Lung (tissue), 12 donors: ENCODE measurements around the gene AMACR. TPM values are rescaled to one million over a fixed set of nuclear protein-coding genes. Genes with fewer than 3 reads are reported as not detected.
"Not testable (repeated sequence)": the region's sequence is repeated elsewhere in the genome, so short reads cannot be mapped to it uniquely, and the experiment has no call there.

Experiments
- ATAC-seq: fragments of 200-7000 bp; cut with Tn5 transposase; one replicate; pipeline ENCODE4 v1.9.1; 2020; ENCODE audit warnings: moderate number of reproducible peaks; ENCODE audit not compliant: insufficient read depth, low FRiP score
- DNase-seq, 3 donors: peaks; one replicate each; pipeline ENCODE4 v3.0.0-alpha.2; 2013 to 2017
- H3K27ac ChIP-seq, 2 donors: one replicate each; pipeline ENCODE4 v1.5.1; 2013; ENCODE audit warnings: mild to moderate bottlenecking in 2 of 2, moderate library complexity in 2 of 2, control low read depth in 1 of 2, inconsistent platforms in 1 of 2, low read depth in 1 of 2, low read length in 1 of 2
- H3K27me3 ChIP-seq, 3 donors: one replicate each; pipeline ENCODE4 v1.5.1; 2013; ENCODE audit warnings: low read length in 2 of 3; ENCODE audit not compliant: control insufficient read depth in 3 of 3, insufficient read depth in 3 of 3
- H3K36me3 ChIP-seq, 4 donors: one replicate each; pipeline ENCODE4 v1.5.1; 2013; ENCODE audit warnings: low read length in 4 of 4, mild to moderate bottlenecking in 1 of 4, moderate library complexity in 1 of 4; ENCODE audit not compliant: control insufficient read depth in 4 of 4, insufficient read depth in 4 of 4
- H3K4me1 ChIP-seq, 5 donors: one replicate each; pipeline ENCODE4 v1.5.1; 2013; ENCODE audit warnings: low read length in 5 of 5, mild to moderate bottlenecking in 2 of 5, moderate library complexity in 1 of 5; ENCODE audit not compliant: control insufficient read depth in 5 of 5, insufficient read depth in 5 of 5
- H3K4me3 ChIP-seq: one replicate; pipeline ENCODE4 v1.5.1; 2013; ENCODE audit warnings: mild to moderate bottlenecking, control low read depth, moderate library complexity
- H3K9ac ChIP-seq, 2 donors: one replicate each; pipeline ENCODE4 v1.5.1; 2013; ENCODE audit warnings: low read length in 2 of 2, control low read depth in 1 of 2; ENCODE audit not compliant: insufficient read depth in 1 of 2
- H3K9me3 ChIP-seq, 4 donors: one replicate each; pipeline ENCODE4 v1.5.1; 2013; ENCODE audit warnings: low read length in 3 of 4, mild to moderate bottlenecking in 1 of 4, moderate library complexity in 1 of 4; ENCODE audit not compliant: control insufficient read depth in 4 of 4, insufficient read depth in 3 of 4
- CTCF ChIP-seq: IDR thresholded peaks from 2 replicates; pipeline ENCODE4 v1.5.1; 2012; ENCODE audit warnings: mild to moderate bottlenecking; ENCODE audit errors: control extremely low read depth, extremely low read depth
- WGBS, 2 donors: extraction: QIAGEN DNeasy Blood & Tissue Kit; methylation state at CpG; one replicate each; pipeline ENCODE4 v1.1.7; 2013; 5-methylcytosine and 5-hydroxymethylcytosine counted together
- polyA plus RNA-seq, 2 donors: library from polyadenylated mRNA; stranded (reverse); fragments of 200-250 nt; gene quantifications; one replicate each; pipeline ENCODE4 v1.2.1, GENCODE V29; 2013
- total RNA-seq, 2 donors: library from RNA; depleted of rRNA in 1 of 2; stranded (reverse); fragments of >200 nt in 1 of 2; gene quantifications; one replicate each; pipeline ENCODE4 v1.2.1, GENCODE V29; 2014 to 2021
- donor health status: control.
- donor health status: control.
- donor health status: Bipolar disorder and iron deficiency.
- donor health status: healthy.
- donor health status: DM: yes; HTN: yes; CAD: no.

AMACR gene
- total and polyA plus RNA-seq, 4 donors = 5.9 to 16.1 (median 8.2) TPM

GRCh38 chr5:34014626-34015025, 6.8 kb upstream of the AMACR start:
- TF ChIP-seq CTCF = no peak
- ATAC-seq = no peak
- H3K9me3 ChIP-seq = no peaks in the 10 kb centered on the region
- DNase-seq = no peak
- no peak overlapping the region for H3K27ac ChIP-seq
- H3K36me3 ChIP-seq = no peaks in the 10 kb centered on the region
- no peak overlapping the region for H3K4me3 ChIP-seq
- peaks cover 0 to 16% (median 0%) of the 10 kb centered on the region in 5 donors for H3K4me1 ChIP-seq
- H3K27me3 ChIP-seq = no peaks in the 10 kb centered on the region
- H3K9ac ChIP-seq = no peak overlapping the region
- WGBS, 2 donors = 97 to 98% methylated on average over 2 of the region's 2 CpGs

GRCh38 chr5:34013547-34013946, 5.7 kb upstream of the AMACR start:
- H3K27me3 ChIP-seq = no peaks in the 10 kb centered on the region
- peaks cover 0 to 23% (median 0%) of the 10 kb centered on the region in 5 donors for H3K4me1 ChIP-seq
- 89 to 94% methylated on average over 3 of the region's 3 CpGs for WGBS, 2 donors
- no peaks in the 10 kb centered on the region for H3K36me3 ChIP-seq
- no peak overlapping the region for H3K27ac ChIP-seq
- H3K4me3 ChIP-seq = no peak overlapping the region
- TF ChIP-seq CTCF = no peak
- no peak overlapping the region for H3K9ac ChIP-seq
- no peak for DNase-seq
- no peaks in the 10 kb centered on the region for H3K9me3 ChIP-seq
- no peak for ATAC-seq

GRCh38 chr5:34012791-34013190, 4.9 kb upstream of the AMACR start:
- H3K9ac ChIP-seq = no peak overlapping the region
- no peaks in the 10 kb centered on the region for H3K27me3 ChIP-seq
- no peak overlapping the region for H3K4me3 ChIP-seq
- no peaks in the 10 kb centered on the region for H3K9me3 ChIP-seq
- no peak overlapping the region for H3K27ac ChIP-seq
- H3K4me1 ChIP-seq = peaks cover 0 to 26% (median 0%) of the 10 kb centered on the region in 5 donors
- DNase-seq (peak; percentile 58 to 95 (median 92)), ATAC-seq (no peak)
- no peak for TF ChIP-seq CTCF
- H3K36me3 ChIP-seq = no peaks in the 10 kb centered on the region

- no peak for ATAC-seq
Observed at GRCh38 chr5:34011536-34011935, 3.7 kb upstream of the AMACR start.

GRCh38 chr5:34010146-34010545, 2.3 kb upstream of the AMACR start:
- ATAC-seq, H3K9ac ChIP-seq, H3K27ac ChIP-seq, H3K9me3 ChIP-seq, H3K27me3 ChIP-seq, H3K36me3 ChIP-seq, H3K4me3 ChIP-seq, DNase-seq: not testable (repeated sequence)
- peaks cover 0 to 42% (median 2%) of the 10 kb centered on the region in 5 donors for H3K4me1 ChIP-seq
- 73 to 85% methylated on average over 2 of the region's 2 CpGs for WGBS, 2 donors

More at GRCh38 chr5:34011536-34011935, 3.7 kb upstream of the AMACR start:
- Histone ChIP-seq H3K9ac (no peak overlapping the region), H3K27me3 (no peaks in the 10 kb centered on the region), H3K9me3 (no peaks in the 10 kb centered on the region), H3K27ac (no peak overlapping the region), H3K4me1 (peaks cover 0 to 32% (median 2%) of the 10 kb centered on the region in 5 donors), H3K4me3 (no peak overlapping the region), H3K36me3 (no peaks in the 10 kb centered on the region)
- DNase-seq = no peak
- TF ChIP-seq CTCF = no peak
- WGBS, 2 donors = 70 to 85% methylated on average over 4 of the region's 4 CpGs
